HG03095 (cell line): Measurements from ENCODE around the gene TGDS.

Experiments
- ATAC-seq: cut with Tn5 transposase; IDR thresholded peaks from one replicate; pipeline ENCODE4 v1.9.1; 2021; ENCODE audit warnings: moderate library complexity; ENCODE audit not compliant: unreplicated experiment

TGDS gene

DNA sequence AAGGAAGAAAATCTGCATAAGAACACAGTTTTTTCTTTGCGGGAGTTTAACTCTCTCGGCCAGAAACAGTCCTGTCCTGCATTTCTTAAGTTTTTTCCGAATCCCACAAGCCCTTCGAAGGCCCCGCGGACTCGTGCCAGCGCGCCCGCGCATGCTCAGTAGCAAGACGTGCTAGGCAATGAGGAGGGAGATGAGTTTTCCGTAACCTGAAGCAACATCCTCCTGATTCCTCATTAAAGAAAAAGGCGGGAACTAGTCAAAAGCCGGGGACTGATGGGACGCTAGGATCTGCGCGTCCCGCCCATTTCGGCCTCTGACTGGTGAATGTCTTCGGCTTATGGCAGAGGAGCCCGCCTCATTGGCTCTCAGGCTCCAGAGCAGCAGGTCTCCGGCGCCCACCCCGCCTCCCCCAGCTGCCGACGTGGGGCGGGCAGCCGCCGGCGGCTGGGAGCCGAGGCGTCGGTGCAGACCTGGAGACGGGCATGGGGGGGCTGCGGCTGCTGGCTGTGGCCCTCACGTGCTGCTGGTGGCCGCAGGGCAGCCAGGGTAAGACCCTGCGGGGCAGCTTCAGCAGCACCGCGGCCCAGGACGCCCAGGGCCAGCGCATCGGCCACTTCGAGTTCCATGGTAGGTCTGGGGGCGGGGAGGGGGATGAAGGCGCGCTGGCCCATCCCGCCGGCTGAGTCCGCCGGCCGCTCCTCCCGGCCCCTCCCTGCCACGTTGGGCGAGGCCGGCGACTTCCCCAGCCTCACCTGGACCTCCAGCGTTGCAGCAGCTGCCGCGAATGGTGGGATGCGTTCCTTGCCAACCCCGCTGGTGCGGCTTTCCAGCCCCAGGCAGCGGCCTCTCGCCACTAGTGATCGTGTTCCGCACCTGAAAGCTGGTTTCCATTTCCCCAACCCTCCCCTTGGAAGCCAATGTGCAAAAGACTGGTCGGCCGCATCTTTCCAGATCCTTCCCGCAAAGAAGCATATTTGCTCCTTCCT is 5.8 kb upstream of the TGDS start, which contains the start of gene GPR180:
Gene GPR180 (plus strand): TSS at position 412 of the 986 bp plus-strand sequence. CDS start 71 bp downstream, at position 483.
- ATAC-seq = peak; percentile 99

DNA sequence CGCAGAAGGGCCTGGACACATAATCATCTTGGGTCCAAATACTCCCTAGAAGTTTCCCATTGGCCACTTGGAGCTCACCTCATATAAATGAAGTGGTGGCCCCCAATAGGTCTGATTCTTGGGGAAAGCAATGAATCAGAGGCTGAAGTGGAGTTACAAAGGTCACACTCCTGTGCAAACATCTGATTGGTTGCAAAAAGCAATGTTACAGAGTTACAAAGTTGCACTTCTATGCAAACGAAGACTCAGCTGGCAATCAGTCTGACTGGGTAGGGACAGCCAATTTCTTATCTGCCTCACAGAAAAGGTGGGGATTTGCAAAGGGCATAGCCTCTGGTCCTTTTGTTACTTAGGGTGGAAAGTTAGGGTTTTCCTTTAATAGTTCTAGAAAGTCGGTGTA is 3.9 kb upstream of the TGDS start:
- ATAC-seq = no peak

DNA sequence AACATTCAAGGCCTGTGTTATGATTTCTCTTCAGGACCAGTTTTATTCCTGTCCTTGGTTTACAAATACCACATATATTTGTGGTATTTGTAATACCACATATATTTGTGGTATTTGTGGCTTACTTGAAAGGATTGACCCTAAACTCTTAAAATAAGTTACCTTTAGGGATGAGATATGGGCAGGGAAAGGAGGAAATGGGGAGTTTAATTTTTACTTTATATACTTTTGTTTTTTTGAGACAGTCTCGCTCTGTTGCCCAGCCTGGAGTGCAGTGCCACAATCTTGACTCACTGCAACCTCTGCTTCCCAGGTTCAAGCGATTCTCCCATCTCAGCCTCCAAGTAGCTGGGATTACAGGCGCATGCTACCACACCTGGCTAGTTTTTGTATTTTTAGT is 2.3 kb upstream of the TGDS start:
- ATAC-seq = no peak

DNA sequence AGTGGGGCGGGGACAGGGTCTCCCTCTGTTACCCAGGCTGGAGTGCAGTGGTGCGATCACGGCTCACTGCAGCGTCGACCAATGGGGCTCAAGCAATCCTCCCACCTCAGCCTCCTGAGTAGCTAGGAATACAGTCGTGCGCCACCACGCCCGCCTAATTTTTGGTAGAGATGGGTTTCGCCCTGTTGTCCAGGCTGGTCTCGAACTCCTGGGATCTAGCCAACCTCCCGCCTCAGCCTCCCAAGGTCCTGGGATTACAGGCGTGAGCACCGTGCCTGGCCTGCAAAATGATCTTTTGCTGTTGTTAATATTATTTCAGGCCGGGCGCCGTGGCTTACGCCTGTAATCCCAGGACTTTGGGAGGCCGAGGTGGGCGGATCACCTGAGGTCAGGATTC is 621 bp upstream of the TGDS start:
- no peak for ATAC-seq

DNA sequence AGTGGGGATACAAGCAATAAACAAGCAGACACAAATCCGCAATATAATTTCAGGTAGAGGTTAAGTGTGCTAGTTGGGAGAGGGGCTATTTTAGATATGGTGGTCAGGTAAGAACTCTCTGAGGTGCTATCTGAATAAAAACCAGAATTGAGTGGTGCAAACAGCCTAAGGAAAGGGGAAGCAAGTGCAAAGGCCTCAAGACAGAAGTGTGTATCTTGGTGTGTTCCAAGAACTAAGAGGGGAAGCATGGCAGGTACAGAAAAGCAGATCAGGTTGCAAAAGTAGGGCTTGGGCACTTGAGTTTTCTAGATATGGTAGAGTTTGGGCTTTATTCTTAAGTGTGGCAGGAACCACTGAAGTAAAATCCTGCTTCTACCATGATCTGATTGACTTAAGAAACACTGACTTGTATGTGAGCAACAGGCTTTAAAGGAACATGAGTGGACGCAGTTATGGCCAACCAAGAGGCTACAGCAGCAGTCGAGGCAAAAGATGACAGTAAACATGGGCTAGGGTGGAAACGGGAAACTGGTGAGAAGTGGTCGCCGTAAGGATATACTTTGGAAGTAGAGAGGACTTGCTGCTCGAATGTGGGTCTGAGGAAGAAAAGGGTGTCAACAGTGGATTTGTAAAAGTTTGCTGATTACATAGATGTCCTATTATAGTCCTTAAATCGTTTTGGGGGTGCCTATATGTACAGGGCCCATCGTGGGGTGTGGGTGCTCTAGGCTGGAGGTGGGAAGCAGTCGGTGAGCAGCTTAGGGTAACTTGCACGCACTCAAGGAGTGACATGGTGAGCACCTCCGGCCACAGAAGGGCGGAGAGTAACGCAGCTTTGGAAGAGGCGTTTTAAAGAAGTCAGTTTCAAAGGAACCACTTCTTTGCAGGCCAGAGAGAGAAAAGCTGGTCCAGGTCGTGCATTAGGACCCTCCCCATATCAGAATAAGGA is 677 bp downstream of the TGDS start:
- peak; percentile 43 for ATAC-seq

DNA sequence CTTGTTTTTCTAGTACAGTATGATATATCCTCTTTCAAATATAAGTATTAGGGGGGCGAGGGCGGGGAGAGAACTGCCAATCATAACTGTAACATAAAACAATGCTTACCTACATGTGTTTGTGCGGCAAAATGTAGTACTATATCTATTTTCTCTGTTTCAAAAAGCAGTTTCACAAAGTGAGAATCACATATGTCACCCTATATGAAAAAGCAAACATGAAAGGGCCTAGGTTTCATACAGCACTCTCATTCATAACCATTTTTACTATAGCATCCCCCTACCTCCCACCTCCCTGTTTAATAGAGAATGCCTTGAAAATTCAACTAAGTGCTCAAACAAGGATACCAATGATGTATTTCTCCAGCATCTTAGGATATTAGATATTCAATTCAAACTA is 5.2 kb downstream of the TGDS start:
- ATAC-seq = peak; percentile 39

DNA sequence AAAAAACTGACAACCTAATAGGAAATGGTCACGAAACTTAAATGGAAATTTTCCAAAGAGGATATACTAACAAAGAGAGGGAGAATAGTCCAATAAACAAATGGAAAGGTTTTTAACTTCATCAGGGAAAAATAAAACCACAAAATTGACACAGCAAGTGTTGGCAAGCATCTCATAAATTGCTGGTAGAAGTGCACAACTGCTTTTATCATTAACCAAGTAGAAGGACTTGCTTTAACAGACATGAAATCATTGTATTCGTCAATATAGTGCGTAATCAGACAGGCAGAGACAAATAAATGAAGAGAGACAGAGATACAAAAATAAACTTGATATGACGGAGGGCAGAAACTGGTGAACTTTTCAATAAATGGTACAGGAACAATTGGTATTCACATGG is 7.4 kb downstream of the TGDS start:
- no peak for ATAC-seq

DNA sequence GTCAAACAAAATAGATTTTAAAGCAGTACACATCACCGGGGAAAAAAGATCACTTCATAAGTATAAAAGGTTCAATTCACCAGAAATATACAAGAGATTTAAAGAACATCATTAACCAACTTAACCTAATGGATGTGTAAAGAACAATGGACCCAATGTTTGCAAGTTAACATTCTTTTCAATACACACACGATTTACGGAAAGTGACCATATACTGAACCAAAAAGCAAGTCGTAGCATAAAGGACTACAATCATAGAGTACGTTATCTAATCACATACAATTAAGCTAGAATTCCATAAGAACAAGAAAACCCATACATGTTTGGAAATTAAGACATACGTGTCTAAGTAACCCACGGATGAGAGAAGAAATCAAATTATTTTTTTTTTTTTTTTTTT is 9.6 kb downstream of the TGDS start:
- ATAC-seq = no peak

DNA sequence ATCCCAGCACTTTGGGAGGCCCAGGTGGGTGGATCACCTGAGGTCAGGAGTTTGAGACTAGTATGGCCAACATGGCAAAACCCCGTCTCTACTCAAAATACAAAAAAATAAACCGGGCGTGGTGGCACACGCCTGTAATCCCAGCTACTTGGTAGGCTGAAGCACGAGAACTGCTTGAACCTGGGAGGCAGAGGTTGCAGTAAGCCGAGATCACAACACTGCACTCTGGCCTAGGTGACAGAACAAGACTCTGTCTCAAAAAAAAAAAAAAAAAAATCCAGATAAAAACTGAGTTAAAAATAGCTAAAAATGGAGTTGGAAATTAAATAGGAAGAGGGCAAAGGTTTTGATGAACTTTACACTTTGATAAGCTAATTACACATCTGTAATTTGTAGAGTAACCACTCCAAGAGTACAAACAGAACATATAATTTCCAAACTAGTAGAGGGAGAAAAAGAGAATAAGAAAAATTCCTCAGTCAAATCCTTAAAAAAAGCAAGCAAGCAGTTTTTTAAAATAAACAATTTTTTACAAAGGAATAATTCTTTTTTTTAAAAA is 10.3 kb downstream of the TGDS start:
- ATAC-seq = no peak

DNA sequence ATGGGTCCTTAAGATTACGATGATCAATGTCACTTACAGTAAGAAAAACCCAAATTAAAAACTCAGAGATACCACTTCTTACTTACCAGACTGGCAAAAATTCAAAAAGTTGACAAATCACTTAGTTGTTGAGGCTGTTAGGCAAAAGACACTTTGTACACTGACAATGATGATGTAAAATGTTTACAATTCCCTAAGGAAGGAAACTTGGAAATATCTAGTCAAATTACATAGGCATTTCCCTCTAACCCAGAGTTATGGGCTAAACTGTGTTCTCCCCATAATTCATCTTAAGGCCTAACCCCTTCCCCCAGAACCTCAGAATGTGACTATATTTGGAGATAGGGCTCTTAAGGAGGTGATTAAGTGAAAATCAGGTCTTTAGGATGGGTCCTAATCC is 12.0 kb downstream of the TGDS start:
- ATAC-seq = no peak

DNA sequence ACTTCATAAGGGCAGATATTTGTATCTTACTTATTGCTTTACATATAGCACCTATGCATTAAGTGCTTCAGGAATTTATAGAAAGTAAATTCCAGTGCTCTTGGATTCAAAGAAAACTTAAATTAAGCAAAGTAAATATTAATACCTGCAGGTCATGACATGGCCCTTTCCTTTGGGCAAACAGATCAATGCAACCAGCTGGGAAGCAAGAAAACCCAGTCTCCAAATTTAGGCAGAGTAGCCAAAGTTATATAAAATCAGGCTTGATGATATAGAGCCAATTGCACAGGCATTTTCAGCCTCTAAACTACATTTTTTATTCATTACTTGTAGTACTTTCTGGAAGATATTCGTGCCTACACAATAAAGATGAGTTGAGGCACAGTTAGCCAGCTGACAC is 16.9 kb downstream of the TGDS start:
- no peak for ATAC-seq

DNA sequence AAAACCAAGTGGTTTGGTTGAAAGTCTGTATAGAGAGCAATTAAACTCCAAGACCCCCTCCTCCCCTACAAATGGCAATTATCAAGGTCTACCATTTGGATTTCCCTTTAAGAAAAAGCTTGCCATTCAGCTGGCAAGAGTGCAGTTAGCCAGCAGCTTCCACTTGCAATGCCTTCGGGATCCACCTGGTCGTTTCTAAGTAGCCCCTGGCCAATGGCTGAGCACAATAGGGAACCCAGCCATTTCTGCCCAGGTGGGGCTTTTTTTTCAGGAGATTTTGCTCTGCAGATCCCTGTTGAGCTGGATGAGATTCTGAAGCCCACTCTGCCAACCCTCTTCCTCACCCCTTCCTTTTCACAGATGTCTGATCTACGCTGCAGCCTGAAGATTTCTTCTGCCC is 26.3 kb downstream of the TGDS start:
- no peak for ATAC-seq

DNA sequence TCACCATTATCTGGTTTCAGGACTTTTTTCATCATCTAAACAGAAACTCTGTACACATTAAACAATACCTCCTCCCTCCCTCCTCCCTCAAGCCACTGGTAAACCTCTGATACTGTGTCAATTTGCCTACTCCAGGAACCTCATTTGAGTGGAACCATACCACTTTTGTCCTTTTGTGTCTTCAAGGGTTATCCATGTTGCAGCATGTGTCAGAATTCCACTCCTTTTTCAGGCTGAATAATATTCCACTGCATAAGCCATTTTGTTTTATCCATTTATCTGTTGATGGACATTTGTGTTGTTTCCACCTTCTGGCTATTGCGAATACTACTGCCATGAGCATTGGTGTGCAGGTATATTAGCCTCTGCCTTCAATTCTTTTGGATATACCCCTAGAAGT is 27.5 kb downstream of the TGDS start:
- ATAC-seq = no peak

DNA sequence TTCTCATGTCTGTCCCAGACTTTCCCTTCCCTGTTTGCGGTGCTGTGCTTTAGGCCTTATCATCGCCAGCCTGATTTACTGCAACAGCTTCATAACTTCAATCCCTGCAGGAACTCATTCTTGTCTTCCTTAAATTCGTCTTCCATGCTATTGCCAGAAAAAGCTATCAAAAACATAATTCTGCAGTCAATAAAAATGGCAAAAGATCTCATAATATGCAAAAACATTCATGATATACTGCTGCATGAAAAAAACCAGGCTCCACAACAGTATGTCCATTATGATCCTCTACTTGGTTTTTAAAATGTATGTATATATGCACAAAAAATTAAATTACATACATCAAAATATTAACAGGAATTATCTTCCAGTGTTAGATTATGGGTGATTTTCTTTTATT is 28.4 kb downstream of the TGDS start:
- no peak for ATAC-seq

DNA sequence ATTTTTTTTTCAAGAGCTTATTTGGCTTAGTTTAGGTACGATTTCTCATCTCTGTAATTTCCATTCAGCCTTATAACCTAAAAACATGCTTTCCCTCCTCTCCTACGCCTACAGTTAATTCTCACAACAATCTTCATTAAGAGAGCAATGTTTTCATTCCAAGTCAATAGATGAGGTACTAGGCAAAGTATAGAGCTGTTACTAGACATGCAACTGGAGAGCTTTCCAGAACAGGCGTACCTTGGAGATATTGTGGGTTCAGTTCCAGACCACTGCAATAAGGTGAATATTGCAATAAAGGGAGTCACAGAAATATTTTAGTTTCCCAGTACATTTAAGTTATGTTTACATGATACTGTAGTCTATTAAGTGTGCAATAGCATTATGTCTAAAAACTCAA is 34.8 kb downstream of the TGDS start:
- no peak for ATAC-seq

DNA sequence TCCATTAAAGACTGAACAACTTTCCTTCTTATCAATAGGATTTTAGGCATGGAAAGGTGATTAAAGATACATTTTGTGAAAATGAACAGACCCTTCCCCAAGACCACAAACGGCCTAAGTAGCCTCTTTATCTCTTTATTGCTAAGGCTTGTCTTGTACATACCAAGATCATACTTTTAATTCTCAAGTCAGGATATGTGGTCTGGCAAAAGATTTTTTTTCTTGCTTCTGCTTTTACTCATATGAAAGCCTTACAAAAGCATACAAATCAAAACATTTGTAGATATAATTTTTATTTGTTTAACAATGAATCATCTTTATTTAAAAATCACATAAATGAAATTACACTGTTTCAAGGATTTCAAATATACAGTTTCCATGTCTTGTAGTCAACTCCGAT is 35.8 kb downstream of the TGDS start:
- no peak for ATAC-seq

DNA sequence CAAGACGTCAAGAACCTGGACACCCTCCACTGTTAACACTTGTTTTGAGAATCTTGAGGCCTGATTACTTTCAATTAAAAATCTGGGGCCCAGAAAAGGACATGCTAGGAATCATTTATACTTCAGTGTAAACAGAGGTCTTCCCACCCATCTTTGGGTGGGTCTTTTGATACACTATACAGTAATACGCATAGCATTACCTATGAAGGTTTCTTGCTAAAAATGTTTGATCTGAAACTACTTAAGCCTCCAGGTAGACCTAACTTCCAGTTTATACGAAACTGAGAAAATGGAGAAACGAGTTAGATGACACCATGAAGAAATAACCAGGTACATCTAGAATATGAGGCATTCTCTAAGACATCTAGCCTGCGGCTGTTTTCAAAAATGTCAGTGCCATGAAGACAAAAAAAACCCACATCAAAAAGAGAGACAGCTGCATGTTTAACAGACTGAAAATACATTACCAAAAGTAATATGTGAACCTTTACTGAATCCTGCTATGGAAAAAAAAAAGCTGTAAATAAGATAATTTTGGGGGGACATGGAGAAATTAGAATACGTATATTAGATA is 36.6 kb downstream of the TGDS start:
- no peak for ATAC-seq

DNA sequence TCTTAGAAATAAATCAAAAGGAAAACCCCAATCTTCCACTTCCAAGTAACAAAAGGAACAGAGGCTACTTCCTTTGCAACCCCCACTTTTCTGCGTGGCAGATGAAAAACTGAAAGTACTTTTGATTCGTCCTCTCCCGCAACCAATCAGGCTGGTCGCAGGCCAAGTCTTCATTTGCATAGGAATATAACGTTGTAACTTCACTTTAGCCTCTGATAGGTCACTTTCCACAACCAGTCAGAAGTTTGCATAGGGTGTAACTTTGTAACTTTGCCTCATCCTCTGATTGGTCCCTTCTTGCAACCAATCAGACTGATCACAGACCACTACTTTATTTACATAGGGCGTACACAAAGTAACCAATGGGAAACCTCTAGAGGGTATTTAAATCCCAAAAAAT is 37.2 kb downstream of the TGDS start:
- no peak for ATAC-seq

DNA sequence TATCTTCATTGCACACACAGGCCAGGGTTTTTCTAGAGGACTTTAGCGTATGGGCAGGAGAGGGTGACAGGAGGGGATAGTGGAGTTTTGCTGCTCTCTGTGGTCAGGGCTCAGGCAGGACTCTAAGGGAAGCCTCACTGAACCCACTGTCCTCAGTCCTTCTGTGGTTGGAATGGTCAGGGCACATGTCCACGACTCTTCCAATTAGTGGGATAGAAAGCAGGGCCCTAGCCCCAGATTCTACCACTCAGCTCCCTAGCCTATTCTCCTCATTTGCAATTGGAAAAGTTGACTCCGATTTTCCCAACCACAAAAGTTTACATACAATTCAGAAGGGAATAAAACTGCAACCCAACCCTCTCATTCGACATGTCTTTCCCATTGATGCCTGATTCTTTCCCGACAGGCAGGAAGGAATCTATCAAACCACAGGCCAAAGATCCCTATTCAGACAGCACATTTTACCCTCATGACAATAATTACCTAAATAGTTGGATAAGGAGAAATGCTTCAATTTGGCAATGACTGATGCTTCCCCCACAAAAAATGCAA is 38.2 kb downstream of the TGDS start:
- ATAC-seq = no peak

DNA sequence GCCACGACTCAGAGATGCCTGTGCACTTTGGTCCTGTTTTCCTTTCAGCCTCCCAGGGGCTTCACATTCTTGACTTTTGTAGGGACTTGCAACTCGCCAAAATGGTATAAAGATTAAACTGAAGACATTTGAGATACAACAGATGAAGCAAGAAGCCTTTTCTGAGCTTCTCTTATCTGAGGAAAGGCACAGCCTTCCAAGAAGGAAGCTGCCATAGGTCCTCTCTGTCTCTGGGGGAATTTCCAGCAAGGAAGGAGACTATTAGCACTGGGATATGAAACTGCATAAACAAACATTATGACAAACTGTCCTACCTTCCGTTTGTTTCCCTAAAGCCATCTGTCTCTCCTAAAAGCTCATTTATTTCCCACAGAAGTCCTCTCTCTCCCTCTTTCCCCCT is 39.3 kb downstream of the TGDS start:
- ATAC-seq = no peak

DNA sequence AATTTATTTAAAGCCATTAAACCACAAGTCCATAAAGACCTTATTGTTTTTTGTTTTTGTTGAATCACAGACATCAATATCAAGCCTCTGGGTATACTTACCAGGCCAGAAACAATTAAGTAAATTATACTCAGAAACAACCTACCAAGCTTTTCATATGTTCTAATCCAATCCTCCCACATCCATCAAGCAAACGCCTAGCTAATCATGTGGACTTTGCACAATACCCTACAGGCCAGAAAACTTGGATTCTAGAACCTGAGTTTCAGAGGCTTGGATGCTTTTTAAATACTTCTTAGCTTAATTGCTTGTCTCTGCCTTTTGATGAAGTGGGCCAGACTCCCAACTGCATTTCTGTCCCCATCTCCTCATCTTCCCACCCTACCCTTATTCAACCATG is 39.9 kb downstream of the TGDS start:
- no peak for ATAC-seq
